Mucosa of descending colon (tissue), 3 donors: ENCODE measurements around the gene ASB15. TPM values are rescaled to one million over a fixed set of nuclear protein-coding genes. Genes with fewer than 3 reads are reported as not detected.

ENCODE experiments used
- ATAC-seq: fragments of 200-7000 bp; cut with Tn5 transposase; one replicate; pipeline ENCODE4 v1.9.1; 2020; ENCODE audit warnings: mild to moderate bottlenecking, moderate library complexity
- DNase-seq, 3 donors: peaks; one replicate each; pipeline ENCODE4 v3.0.0-alpha.2; 2020
- H3K36me3 ChIP-seq: fragments of 200-600 bp; one replicate; pipeline ENCODE4 v1.8.0; 2021; ENCODE audit warnings: low read depth, mild to moderate bottlenecking
- H3K4me1 ChIP-seq: fragments of 200-600 bp; one replicate; pipeline ENCODE4 v1.8.0; 2021; ENCODE audit warnings: low read depth, mild to moderate bottlenecking
- H3K4me3 ChIP-seq: fragments of 200-600 bp; one replicate; pipeline ENCODE4 v1.8.0; 2021; ENCODE audit warnings: mild to moderate bottlenecking
- H3K9me3 ChIP-seq: fragments of 200-600 bp; one replicate; pipeline ENCODE4 v1.8.0; 2021; ENCODE audit warnings: mild to moderate bottlenecking
- CTCF ChIP-seq: fragments of 200-600 bp; IDR thresholded peaks from one replicate; pipeline ENCODE4 v1.8.0; 2022; ENCODE audit warnings: antibody characterized with exemption, mild to moderate bottlenecking
- intact Hi-C, 2 donors: fragments of 100-400 bp; cut with DNase I in 1 of 2; cut with micrococcal nuclease in 1 of 2; formaldehyde crosslinking; loops; one replicate each; pipeline versions ENCODE4 v1.11.0 to v1.11.1; 2022; cut with DNase I, micrococcal nuclease
- total RNA-seq, 3 donors: library from RNA; stranded (reverse); fragmentation: NEBNext Ultra II Directional in 2 of 3; extraction: Animal tissue kit (Norgen Biotek cat#: 25700) in 2 of 3; gene quantifications; one replicate each; pipeline versions ENCODE4 v1.2.1 to v1.2.4, GENCODE V29; 2021 to 2023
- donor health status: DM: no; HTN: no; CAD: no; lungs with moderate emphysema.
- donor health status: DM: no; HTN: no; CAD: no.
- donor health status: DM: no; HTN: yes; CAD: no.

The ASB15 gene
- total RNA-seq, 3 donors from 2014 or later, result not detected

GRCh38 chr7:123598657-123599056, 3.0 kb upstream of the ASB15 start:
- ATAC-seq (no peak), DNase-seq (no peak)
- no peaks in the 10 kb centered on the region for H3K36me3 ChIP-seq
- intact Hi-C loops, result no loop called here
- H3K4me3 ChIP-seq, result no peak overlapping the region
- no peaks in the 10 kb centered on the region for H3K9me3 ChIP-seq
- H3K4me1 ChIP-seq, result no peaks in the 10 kb centered on the region
- TF ChIP-seq CTCF, result no peak

GRCh38 chr7:123599766-123600165, 1.9 kb upstream of the ASB15 start:
- no peaks in the 10 kb centered on the region for H3K36me3 ChIP-seq
- intact Hi-C loops, result no loop called here
- H3K9me3 ChIP-seq, result no peaks in the 10 kb centered on the region
- DNase-seq, result no peak
- no peak overlapping the region for H3K4me3 ChIP-seq
- no peak for TF ChIP-seq CTCF
- H3K4me1 ChIP-seq, result no peaks in the 10 kb centered on the region
- no peak for ATAC-seq

- Histone ChIP-seq H3K36me3 (no peaks in the 10 kb centered on the region), H3K9me3 (no peaks in the 10 kb centered on the region), H3K4me3 (no peak overlapping the region), H3K4me1 (no peaks in the 10 kb centered on the region)
- DNase-seq, result no peak
- no peak for ATAC-seq
- TF ChIP-seq CTCF, result no peak
- intact Hi-C loops, result no loop called here
Measured at GRCh38 chr7:123600876-123601275, 745 bp upstream of the ASB15 start.

GRCh38 chr7:123602648-123603047, 1.0 kb downstream of the ASB15 start:
- H3K9me3 ChIP-seq, result no peaks in the 10 kb centered on the region
- TF ChIP-seq CTCF, result no peak
- no peaks in the 10 kb centered on the region for H3K36me3 ChIP-seq
- intact Hi-C loops, result no loop called here
- no peaks in the 10 kb centered on the region for H3K4me1 ChIP-seq
- ATAC-seq, result no peak
- no peak for DNase-seq
- no peak overlapping the region for H3K4me3 ChIP-seq

GRCh38 chr7:123604739-123605138, 3.1 kb downstream of the ASB15 start:
- ATAC-seq, result no peak
- intact Hi-C loops, result no loop called here
- Histone ChIP-seq H3K9me3 (no peaks in the 10 kb centered on the region), H3K36me3 (no peaks in the 10 kb centered on the region), H3K4me1 (no peaks in the 10 kb centered on the region), H3K4me3 (no peak overlapping the region)
- DNase-seq, result no peak
- TF ChIP-seq CTCF, result no peak

GRCh38 chr7:123607423-123607975, 5.9 kb downstream of the ASB15 start:
- no peaks in the 10 kb centered on the region for H3K9me3 ChIP-seq
- no peak overlapping the region for H3K4me3 ChIP-seq
- no peak for DNase-seq
- no peak for ATAC-seq
- H3K4me1 ChIP-seq, result no peaks in the 10 kb centered on the region
- TF ChIP-seq CTCF, result no peak
- no peaks in the 10 kb centered on the region for H3K36me3 ChIP-seq
- intact Hi-C loops, result no loop called here
